Mucosa of rectum (tissue), 2 donors: ENCODE data around the gene SLC6A9.
A peak's percentile ranks its signal among the peaks of the same experiment; 100 is the strongest.

Source experiments
- H3K27ac ChIP-seq, 2 donors: one replicate each; pipeline ENCODE4 v1.7.0; 2013; ENCODE audit warnings: inconsistent platforms in 2 of 2, low read depth in 2 of 2, low read length in 2 of 2
- H3K27me3 ChIP-seq, 2 donors: one replicate each; pipeline ENCODE4 v1.7.0; 2013; ENCODE audit warnings: low read length in 2 of 2; ENCODE audit not compliant: control insufficient read depth in 2 of 2, insufficient read depth in 2 of 2
- H3K36me3 ChIP-seq, 2 donors: one replicate each; pipeline ENCODE4 v1.7.0; 2013; ENCODE audit warnings: low read length in 2 of 2; ENCODE audit not compliant: control insufficient read depth in 2 of 2, insufficient read depth in 2 of 2
- H3K4me1 ChIP-seq, 2 donors: one replicate each; pipeline ENCODE4 v1.7.0; 2013; ENCODE audit warnings: low read length in 2 of 2, mild to moderate bottlenecking in 1 of 2; ENCODE audit not compliant: control insufficient read depth in 2 of 2, insufficient read depth in 2 of 2
- H3K4me3 ChIP-seq, 2 donors: one replicate each; pipeline ENCODE4 v1.7.0; 2013; ENCODE audit warnings: low read length in 2 of 2
- H3K9ac ChIP-seq, 2 donors: one replicate each; pipeline ENCODE4 v1.7.0; 2013; ENCODE audit warnings: low read length in 2 of 2, low read depth in 1 of 2, mild to moderate bottlenecking in 1 of 2
- H3K9me3 ChIP-seq, 2 donors: one replicate each; pipeline ENCODE4 v1.7.0; 2013; ENCODE audit warnings: low read length in 2 of 2; ENCODE audit not compliant: control insufficient read depth in 2 of 2
- donor health status: healthy.
- donor health status: Normal muscosa, but diverticular disease.

SLC6A9 gene

DNA sequence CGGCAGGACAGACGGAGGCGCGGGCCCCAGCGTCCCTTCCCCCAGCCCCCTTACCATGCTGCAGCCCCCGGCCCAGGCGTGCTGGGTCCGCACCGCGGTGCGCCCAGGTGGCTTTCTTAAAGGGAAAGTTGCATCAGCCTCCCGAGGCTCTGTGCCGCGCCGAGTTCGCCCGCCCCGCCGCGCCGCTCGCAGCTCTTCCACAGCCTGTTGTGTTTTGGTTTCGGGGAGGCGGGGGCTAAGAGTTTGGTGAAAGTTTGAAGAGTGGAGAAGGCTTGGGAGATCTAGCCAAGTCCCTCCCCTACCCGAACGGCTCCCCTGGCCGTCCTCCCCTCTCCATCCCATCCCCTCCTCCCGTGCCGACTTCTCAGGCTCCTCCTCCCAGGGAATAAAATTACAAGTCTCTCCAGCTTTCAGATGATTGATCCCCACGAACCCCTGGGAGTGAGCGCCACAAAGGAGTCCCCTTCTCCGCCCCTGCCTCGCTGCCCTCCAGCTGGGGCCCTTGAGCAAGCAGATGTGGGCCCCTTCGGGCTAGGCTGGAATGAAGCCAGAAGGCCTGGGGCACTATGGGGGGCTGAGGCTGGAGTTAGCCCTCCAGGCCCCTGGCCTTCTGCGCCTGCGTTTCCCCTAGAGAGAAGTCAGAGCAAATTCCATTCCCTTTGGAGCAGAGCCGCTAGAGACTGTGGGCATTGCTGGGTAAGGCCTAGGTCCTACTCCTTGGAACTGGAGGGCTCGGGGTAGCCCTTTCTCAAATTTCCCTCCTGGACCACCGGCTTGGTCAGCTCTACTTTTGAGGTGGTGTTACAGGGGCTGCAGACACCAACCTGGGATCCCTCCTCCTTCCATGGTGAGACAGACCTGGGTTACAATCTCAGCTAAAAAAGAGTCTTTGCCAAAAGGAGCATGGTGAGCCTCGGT lies at the start of gene SLC6A9:
Gene SLC6A9, minus strand, starts transcription at position 211 of the 918 bp plus-strand sequence. CDS start 7,185 bp downstream, outside the sequence.
- H3K27ac ChIP-seq: peak within 1 kb of the TSS; percentile 92 to 95
- H3K4me1 ChIP-seq: peaks cover 34 to 50% of the 10 kb centered on the region in 2 donors
- no peaks in the 10 kb centered on the region for H3K9me3 ChIP-seq
- no peaks in the 10 kb centered on the region for H3K27me3 ChIP-seq
- peak within 1 kb of the TSS; percentile 72 to 80 for H3K4me3 ChIP-seq
- no peaks in the 10 kb centered on the region for H3K36me3 ChIP-seq
- H3K9ac ChIP-seq: peak within 1 kb of the TSS; percentile 72 to 82

GRCh38 chr1:44079566-44079965 lies 48.3 kb upstream of the SLC6A9 start:
- H3K4me3 ChIP-seq: no peak overlapping the region
- H3K9ac ChIP-seq: no peak overlapping the region
- H3K9me3 ChIP-seq: no peaks in the 10 kb centered on the region
- no peaks in the 10 kb centered on the region for H3K27me3 ChIP-seq
- no peaks in the 10 kb centered on the region for H3K36me3 ChIP-seq
- H3K27ac ChIP-seq: no peak overlapping the region
- H3K4me1 ChIP-seq: peaks cover 0 to 7% of the 10 kb centered on the region in 2 donors

- Histone ChIP-seq H3K36me3 (no peaks in the 10 kb centered on the region), H3K9ac (no peak overlapping the region), H3K27me3 (no peaks in the 10 kb centered on the region), H3K4me1 (peaks cover 0 to 7% of the 10 kb centered on the region in 2 donors), H3K27ac (no peak overlapping the region), H3K4me3 (no peak overlapping the region), H3K9me3 (no peaks in the 10 kb centered on the region)
These were observed 46.8 kb upstream of the SLC6A9 start for GRCh38 chr1:44078104-44078503.

DNA sequence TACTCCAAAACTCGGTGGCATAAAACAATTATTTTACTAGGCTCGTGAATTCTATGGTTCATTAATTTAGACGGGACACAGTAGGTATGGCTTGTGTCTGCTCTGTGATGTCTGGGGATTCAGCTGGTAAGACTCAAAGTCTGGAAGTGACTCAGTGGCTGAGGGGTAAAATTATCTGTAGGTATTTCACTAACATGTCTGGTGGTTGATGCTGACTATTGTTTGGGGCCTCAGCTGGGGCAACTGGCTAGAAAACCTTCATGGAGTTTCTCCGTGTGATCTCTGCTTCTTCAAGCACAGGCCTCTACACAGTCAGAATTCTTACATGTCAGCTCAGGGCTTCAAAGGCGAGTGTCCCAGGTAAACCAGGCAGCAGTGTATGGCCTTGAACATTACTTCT lies 46.2 kb upstream of the SLC6A9 start:
- no peak overlapping the region for H3K9ac ChIP-seq
- H3K36me3 ChIP-seq: no peaks in the 10 kb centered on the region
- H3K27ac ChIP-seq: no peak overlapping the region
- H3K4me3 ChIP-seq: no peak overlapping the region
- H3K27me3 ChIP-seq: no peaks in the 10 kb centered on the region
- H3K4me1 ChIP-seq: peaks cover 0 to 7% of the 10 kb centered on the region in 2 donors
- no peaks in the 10 kb centered on the region for H3K9me3 ChIP-seq

GRCh38 chr1:44076066-44076465 lies 44.8 kb upstream of the SLC6A9 start:
- no peak overlapping the region for H3K27ac ChIP-seq
- no peaks in the 10 kb centered on the region for H3K27me3 ChIP-seq
- no peak overlapping the region for H3K9ac ChIP-seq
- H3K4me3 ChIP-seq: no peak overlapping the region
- no peaks in the 10 kb centered on the region for H3K9me3 ChIP-seq
- H3K36me3 ChIP-seq: no peaks in the 10 kb centered on the region
- H3K4me1 ChIP-seq: peaks cover 0 to 7% of the 10 kb centered on the region in 2 donors

DNA sequence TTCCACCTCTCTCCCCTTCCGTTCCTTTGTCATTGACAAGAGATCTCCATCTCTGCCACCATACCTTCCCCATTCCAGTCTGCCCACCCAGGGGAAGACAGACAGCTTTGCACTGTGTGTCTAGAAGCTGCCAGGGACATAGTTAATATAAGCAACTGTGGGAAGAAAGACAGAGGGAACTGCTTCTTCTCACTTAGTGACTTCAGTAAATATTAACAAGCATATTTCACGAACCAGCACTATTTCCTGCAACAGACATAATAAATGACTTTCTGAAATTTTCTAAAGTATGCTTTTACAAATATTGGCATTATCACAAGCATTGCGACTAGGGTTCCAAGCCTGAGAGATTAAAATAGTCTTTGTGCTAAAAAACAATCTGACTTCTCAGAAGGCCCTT lies 43.2 kb upstream of the SLC6A9 start:
- peaks cover 0 to 7% of the 10 kb centered on the region in 2 donors for H3K4me1 ChIP-seq
- no peaks in the 10 kb centered on the region for H3K27me3 ChIP-seq
- H3K9me3 ChIP-seq: no peaks in the 10 kb centered on the region
- no peak overlapping the region for H3K27ac ChIP-seq
- no peaks in the 10 kb centered on the region for H3K36me3 ChIP-seq
- H3K9ac ChIP-seq: no peak overlapping the region
- no peak overlapping the region for H3K4me3 ChIP-seq

GRCh38 chr1:44073528-44073927 lies 42.3 kb upstream of the SLC6A9 start:
- Histone ChIP-seq H3K9ac (no peak overlapping the region), H3K36me3 (no peaks in the 10 kb centered on the region), H3K4me1 (peaks cover 0 to 6% of the 10 kb centered on the region in 2 donors), H3K9me3 (no peaks in the 10 kb centered on the region), H3K27ac (no peak overlapping the region), H3K27me3 (no peaks in the 10 kb centered on the region), H3K4me3 (no peak overlapping the region)

- no peaks in the 10 kb centered on the region for H3K36me3 ChIP-seq
These were observed 41.6 kb upstream of the SLC6A9 start for GRCh38 chr1:44072821-44073220.

DNA sequence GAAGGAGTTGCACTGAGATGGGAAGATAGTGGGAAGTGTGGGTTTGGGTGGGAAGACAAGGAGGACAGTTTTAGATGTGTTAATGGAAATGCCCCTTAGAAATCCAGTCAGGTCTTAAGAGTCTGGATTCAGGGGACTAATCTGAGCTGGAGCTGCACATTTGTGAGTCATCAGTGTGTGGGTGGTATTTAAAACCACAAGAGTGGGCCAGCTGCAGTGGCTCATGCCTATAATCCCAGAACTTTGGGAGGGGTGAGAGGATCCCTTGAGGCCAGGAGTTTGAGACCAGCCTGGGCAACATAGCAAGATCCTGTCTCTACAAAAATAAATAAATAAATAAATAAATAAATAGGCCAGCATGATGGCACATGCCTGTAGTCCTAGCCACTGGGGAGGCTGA lies 40.9 kb upstream of the SLC6A9 start:
- Histone ChIP-seq H3K9me3 (no peaks in the 10 kb centered on the region), H3K4me1 (no peaks in the 10 kb centered on the region), H3K27me3 (no peaks in the 10 kb centered on the region), H3K4me3 (no peak overlapping the region), H3K9ac (no peak overlapping the region), H3K27ac (no peak overlapping the region), H3K36me3 (no peaks in the 10 kb centered on the region)

More at GRCh38 chr1:44072821-44073220, 41.6 kb upstream of the SLC6A9 start:
- Histone ChIP-seq H3K4me3 (no peak overlapping the region), H3K9ac (no peak overlapping the region), H3K27me3 (no peaks in the 10 kb centered on the region), H3K9me3 (no peaks in the 10 kb centered on the region), H3K27ac (no peak overlapping the region), H3K4me1 (peaks cover 0 to 4% of the 10 kb centered on the region in 2 donors)

GRCh38 chr1:44071461-44071860 lies 40.2 kb upstream of the SLC6A9 start:
- Histone ChIP-seq H3K27me3 (no peaks in the 10 kb centered on the region), H3K9me3 (no peaks in the 10 kb centered on the region), H3K4me1 (no peaks in the 10 kb centered on the region), H3K27ac (no peak overlapping the region), H3K4me3 (no peak overlapping the region), H3K36me3 (no peaks in the 10 kb centered on the region), H3K9ac (no peak overlapping the region)
